ENCODE data around the gene CCDC87. TPM values are rescaled to one million over a fixed set of nuclear protein-coding genes. Genes with fewer than 3 reads are reported as not detected.

The CCDC87 gene
- polyA plus RNA-seq, 1 experiment, result 0.15 TPM

Small RNAs within 50 kb of the gene (small RNA-seq; reads per million reads assigned to genes)
- not detected for gene RNU4-39P (ENCODE audit: insufficient read length, low read depth, low replicate concordance)

Other genes starting within 250 kb of the CCDC87 start
- 36.7 and 46.3 TPM in 2 replicates for gene BRMS1, start 248.0 kb downstream of the CCDC87 start, polyA plus RNA-seq (2011; rRNA removed)
- gene B4GAT1, start 245.4 kb downstream of the CCDC87 start, polyA plus RNA-seq (2011; rRNA removed), result 12.7 and 16.8 TPM in 2 replicates
- 0.21 and 0.48 TPM in 2 replicates for gene SLC29A2, start 221.3 kb downstream of the CCDC87 start, polyA plus RNA-seq (2011; rRNA removed)
- gene NPAS4, start 172.0 kb downstream of the CCDC87 start, polyA plus RNA-seq (2011; rRNA removed), result 0.43 and 0.72 TPM in 2 replicates
- gene MRPL11, start 154.2 kb downstream of the CCDC87 start, polyA plus RNA-seq (2011; rRNA removed), result 52.7 and 54.5 TPM in 2 replicates
- 4.9 and 8.0 TPM in 2 replicates for gene PELI3, start 126.2 kb downstream of the CCDC87 start, polyA plus RNA-seq (2011; rRNA removed)
- gene DPP3, start 112.6 kb downstream of the CCDC87 start, polyA plus RNA-seq (2011; rRNA removed), result 49.5 and 85.2 TPM in 2 replicates
- gene BBS1, start 82.4 kb downstream of the CCDC87 start, polyA plus RNA-seq (2011; rRNA removed), result 24.0 and 31.1 TPM in 2 replicates
- gene ZDHHC24, start 47.0 kb downstream of the CCDC87 start, polyA plus RNA-seq (2011; rRNA removed), result 9.1 and 11.9 TPM in 2 replicates
- not detected in 2 replicates for gene ACTN3, start 46.2 kb downstream of the CCDC87 start, polyA plus RNA-seq (2011; rRNA removed)
- gene CTSF, start 24.5 kb downstream of the CCDC87 start, polyA plus RNA-seq (2011; rRNA removed), result 30.4 and 44.0 TPM in 2 replicates
- 23.9 and 36.4 TPM in 2 replicates for gene CCS, start 122 bp upstream of the CCDC87 start, polyA plus RNA-seq (2011; rRNA removed)
- 16.9 and 18.6 TPM in 2 replicates for gene RBM14, start 23.6 kb upstream of the CCDC87 start, polyA plus RNA-seq (2011; rRNA removed)
- gene RBM4, start 45.6 kb upstream of the CCDC87 start, polyA plus RNA-seq (2011; rRNA removed), result 183 and 213 TPM in 2 replicates
- gene RBM4B, start 84.8 kb upstream of the CCDC87 start, polyA plus RNA-seq (2011; rRNA removed), result 26.7 and 29.6 TPM in 2 replicates
- gene SPTBN2, start 136.2 kb upstream of the CCDC87 start, polyA plus RNA-seq (2011; rRNA removed), result 0.07 and 0.25 TPM in 2 replicates

Data from BJ (cell line).